Activated CD4-positive, alpha-beta memory T cell treated with anti-CD3 and anti-CD28 coated beads, Interleukin-2, amount 10 ng/mL, durations not matched to agents 7 days and 5 days (primary cell): ENCODE results near the gene ZFYVE28. TPM values are rescaled to one million over a fixed set of nuclear protein-coding genes. Genes with fewer than 3 reads are reported as not detected.

Experiments used
- CTCF ChIA-PET: fragments of 350-600 bp; sonication (Branson Sonifier 250); formaldehyde crosslinking; loops from one replicate; lab custom pipeline; 2021; ENCODE audit warnings: antibody characterized with exemption, inconsistent platforms; lab: Charles Lee
- POLR2A ChIA-PET: fragments of 350-600 bp; sonication (Branson Sonifier 250); formaldehyde crosslinking; loops from one replicate; lab custom pipeline; 2021; ENCODE audit warnings: antibody characterized with exemption; lab: Charles Lee
- DNase-seq: peaks from one replicate; pipeline ENCODE4 v3.0.0-alpha.2; 2020
- H3K27ac Mint-ChIP-seq: one replicate; pipeline ENCODE4 v1.8.0; 2021; ENCODE audit warnings: mild to moderate bottlenecking, mixed read lengths
- H3K27me3 Mint-ChIP-seq: one replicate; pipeline ENCODE4 v1.8.0; 2021; ENCODE audit warnings: mixed read lengths
- H3K36me3 Mint-ChIP-seq: one replicate; pipeline ENCODE4 v1.8.0; 2021; ENCODE audit warnings: low read depth, mixed read lengths
- H3K4me1 Mint-ChIP-seq: one replicate; pipeline ENCODE4 v1.8.0; 2021; ENCODE audit warnings: mixed read lengths
- H3K4me3 Mint-ChIP-seq: one replicate; pipeline ENCODE4 v1.8.0; 2021; ENCODE audit warnings: mild to moderate bottlenecking, mixed read lengths
- H3K9me3 Mint-ChIP-seq: one replicate; pipeline ENCODE4 v1.8.0; 2021; ENCODE audit warnings: mixed read lengths
- total RNA-seq, 2 experiments: library from RNA; stranded (reverse); gene quantifications; one replicate each; pipeline ENCODE4 v1.2.3, GENCODE V29; 2021

Gene ZFYVE28
- total RNA-seq, 2 experiments from 2014 or later, result 38.9 to 40.1 TPM

DNA sequence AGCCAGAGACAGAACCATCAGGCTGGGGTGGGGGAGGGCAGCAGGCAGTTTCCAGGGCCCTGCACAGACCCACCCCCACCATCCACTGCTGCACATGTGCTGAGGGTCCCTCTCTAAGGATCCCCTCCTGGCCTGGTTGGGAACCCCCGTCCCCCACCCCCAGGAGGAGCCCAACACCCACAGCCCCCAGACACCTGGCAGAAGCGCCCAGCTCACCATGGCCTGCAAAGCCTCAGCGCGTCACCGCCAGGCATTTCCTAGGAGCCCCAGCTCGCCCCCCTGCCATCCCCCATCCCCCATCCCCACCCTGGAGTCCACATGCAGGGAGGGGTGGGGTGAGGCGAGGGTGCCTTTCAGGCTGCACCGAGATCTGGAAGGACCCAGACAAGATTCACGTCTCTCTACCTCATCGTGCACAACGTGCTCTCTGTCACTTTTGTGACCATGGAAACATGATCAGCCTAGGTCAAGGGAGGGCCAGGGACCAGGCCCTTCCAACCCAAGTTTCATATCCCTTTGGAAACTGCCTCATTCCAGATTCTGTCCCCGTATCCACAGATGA, 165.8 kb downstream of the ZFYVE28 start:
- H3K27ac Mint-ChIP-seq, result no peak overlapping the region
- peak; percentile 9 for DNase-seq
- ChIA-PET CTCF (no interaction called here), POLR2A (no interaction called here)
- no peaks in the 10 kb centered on the region for H3K9me3 Mint-ChIP-seq
- H3K4me1 Mint-ChIP-seq, result no peaks in the 10 kb centered on the region
- H3K36me3 Mint-ChIP-seq, result no peaks in the 10 kb centered on the region
- H3K27me3 Mint-ChIP-seq, result no peaks in the 10 kb centered on the region
- H3K4me3 Mint-ChIP-seq, result no peak overlapping the region

DNA sequence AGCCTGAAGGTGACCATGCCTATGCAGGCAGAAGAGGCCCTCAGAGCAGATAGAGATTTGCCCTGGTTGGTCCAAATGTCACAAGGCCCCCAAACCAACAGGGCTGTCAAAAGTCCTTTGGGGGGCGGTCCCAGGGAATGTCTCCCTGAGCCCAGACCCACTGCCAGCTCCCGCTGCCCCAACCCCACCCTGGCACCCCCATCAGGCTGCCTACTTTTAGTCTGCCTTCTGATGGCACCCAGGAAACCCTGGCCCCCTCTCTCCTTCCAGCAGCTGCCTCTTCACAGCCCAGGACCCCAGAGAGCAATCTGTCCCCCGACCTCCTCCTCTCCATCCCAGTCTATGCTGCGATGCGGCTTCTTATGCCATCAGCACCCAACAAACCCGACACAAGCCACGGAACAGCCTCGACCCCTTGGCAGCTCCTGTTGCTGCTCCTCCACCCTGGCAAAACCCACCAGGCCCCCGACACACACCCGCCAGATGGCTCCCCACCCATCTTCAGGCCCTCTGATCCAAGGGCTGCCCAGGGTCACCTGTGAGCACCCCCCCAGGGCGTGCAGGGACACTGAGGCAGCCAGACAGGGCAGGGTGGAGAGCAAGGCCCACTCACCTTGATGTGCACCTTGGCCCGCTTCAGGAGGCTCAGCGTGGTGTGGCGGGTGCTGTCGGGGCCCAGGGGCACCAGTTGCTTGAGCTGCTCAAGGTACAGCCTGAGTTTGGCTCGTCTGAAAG, 166.5 kb downstream of the ZFYVE28 start:
- Mint-ChIP-seq H3K36me3 (no peaks in the 10 kb centered on the region), H3K27ac (no peak overlapping the region), H3K4me3 (no peak overlapping the region), H3K4me1 (no peaks in the 10 kb centered on the region), H3K27me3 (no peaks in the 10 kb centered on the region), H3K9me3 (no peaks in the 10 kb centered on the region)
- ChIA-PET POLR2A (interaction anchor here (2.1 kb wide), 1 partner anchor 11 kb away, joined by 11 read pairs; the partner anchor contains the start of genes HAUS3 and POLN), CTCF (no interaction called here)
- DNase-seq, result peak; percentile 14

DNA sequence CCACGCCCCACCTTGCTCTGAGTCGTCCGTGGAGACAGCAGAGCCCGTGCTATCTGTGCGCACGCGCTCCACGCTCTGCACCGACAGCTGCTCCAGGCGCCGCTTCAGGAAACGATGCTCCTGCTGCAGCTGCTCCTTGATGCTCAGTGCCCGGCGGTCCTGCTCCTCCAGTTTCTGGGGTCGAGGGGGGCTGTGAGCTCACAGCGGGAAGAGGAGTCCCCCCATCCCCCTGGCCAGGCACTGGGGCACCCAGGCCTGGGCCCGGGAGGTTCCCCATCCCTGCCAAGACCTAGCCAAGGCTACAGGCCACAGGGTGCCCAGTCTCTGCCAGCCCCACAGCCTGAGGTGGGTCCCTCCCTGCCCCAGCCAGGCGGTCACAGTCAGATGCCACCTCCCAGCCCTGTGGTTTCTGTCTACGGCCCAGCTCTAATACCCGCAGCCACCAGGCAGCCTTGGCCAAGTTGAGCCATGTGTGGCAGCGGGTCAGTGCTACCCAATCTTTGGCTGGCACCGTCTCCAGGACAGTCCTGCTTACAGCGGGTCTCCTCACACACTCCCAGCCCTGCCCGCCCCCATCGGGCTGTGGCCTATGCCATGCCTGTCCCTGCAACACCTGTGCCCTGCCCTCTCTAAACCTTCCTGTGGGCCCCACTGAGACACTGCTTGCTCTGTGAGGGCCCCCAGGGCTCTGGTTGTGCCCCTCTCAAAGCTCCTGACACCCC, 167.2 kb downstream of the ZFYVE28 start:
- Mint-ChIP-seq H3K36me3 (no peaks in the 10 kb centered on the region), H3K27me3 (no peaks in the 10 kb centered on the region), H3K27ac (no peak overlapping the region), H3K4me1 (no peaks in the 10 kb centered on the region), H3K4me3 (no peak overlapping the region), H3K9me3 (no peaks in the 10 kb centered on the region)
- ChIA-PET CTCF (no interaction called here), POLR2A (interaction anchor here (0.6 to 2.1 kb wide), 2 partner anchors 10 to 164 kb away, joined by 3 to 11 read pairs; partner anchors contain the start of genes HAUS3 and POLN)
- DNase-seq, result peak; percentile 12

DNA sequence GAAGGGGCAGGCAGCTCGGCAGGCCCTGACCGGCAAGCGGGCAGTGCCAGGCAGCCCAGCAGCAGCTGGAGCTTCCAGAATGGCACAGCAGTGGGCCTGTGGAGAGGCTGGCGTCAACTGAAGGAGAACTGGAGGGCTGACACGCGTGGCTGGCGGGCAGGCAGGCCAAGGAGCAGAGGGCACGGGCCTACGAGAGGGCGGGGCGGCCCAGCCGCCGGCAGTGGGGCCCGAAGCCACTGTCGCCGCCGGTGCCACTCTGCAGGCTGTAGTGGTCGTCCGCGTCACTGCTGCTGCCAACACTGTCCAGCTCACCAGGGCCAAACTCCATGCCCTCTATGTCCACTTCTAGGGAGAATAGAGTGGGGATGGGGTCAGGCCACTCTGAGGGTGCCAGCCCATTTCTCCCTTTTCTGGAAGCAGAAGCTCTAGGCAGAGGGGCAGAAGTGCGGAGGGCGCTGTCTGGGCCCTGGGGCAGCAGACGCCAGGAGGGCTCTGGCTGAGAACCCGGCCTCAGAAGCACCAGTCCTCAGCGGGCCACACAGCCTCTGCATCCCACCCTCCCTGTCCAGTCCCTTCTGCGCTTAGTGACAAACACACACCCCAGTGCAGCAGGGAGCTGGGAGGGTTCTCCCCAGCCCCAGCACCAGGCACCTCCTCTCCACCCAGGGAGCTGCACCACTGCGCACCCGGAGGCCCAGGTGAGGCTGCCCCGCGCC, 167.9 kb downstream of the ZFYVE28 start:
- H3K27me3 Mint-ChIP-seq, result no peaks in the 10 kb centered on the region
- H3K9me3 Mint-ChIP-seq, result no peaks in the 10 kb centered on the region
- POLR2A ChIA-PET, result interaction anchor here (0.6 to 2.1 kb wide), 2 partner anchors 9 to 165 kb away, joined by 3 to 11 read pairs; partner anchors contain the start of genes HAUS3 and POLN
- no peak overlapping the region for H3K27ac Mint-ChIP-seq
- DNase-seq, result peak; percentile 15
- CTCF ChIA-PET, result no interaction called here
- H3K4me3 Mint-ChIP-seq, result no peak overlapping the region
- no peaks in the 10 kb centered on the region for H3K4me1 Mint-ChIP-seq
- H3K36me3 Mint-ChIP-seq, result no peaks in the 10 kb centered on the region

DNA sequence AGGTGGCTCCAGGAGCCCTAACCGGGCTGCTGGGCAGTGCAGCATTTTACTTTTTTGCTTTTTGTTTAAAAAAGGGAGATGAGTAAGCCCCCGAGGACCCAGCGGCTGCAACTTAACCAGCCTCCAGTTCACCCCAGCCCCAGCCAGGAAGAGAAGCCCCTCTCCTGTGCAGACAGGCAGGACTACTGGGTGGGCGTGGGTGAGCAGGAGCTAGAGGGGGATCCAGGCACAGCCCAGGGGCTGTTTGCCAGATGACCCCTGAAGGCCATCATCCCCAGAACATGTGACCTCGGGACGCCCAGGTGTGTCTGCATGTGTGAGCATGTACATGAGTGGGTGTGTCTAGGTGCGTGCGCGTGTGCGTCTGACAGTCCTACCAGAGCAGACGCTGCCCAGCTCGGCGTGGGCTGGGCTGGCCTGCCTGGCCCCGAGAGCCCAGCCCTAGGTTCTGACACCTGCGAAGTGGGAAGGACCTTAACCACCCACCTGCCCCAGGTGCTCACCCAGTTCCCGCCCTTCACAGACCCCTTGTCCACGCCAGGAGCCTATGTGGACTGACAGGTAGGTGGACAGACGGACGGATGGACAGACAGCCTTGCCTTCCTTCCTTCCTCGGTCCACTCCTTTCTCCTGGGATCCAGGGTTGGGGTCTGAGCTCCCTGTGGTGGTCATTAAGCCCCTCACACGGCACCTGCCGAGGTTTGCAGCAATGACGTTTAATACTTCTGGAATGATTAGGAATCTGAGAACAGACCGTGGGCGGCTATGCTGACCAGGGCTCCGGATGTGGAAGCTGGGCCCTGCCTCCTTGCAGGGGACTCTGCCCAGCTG, 168.7 kb downstream of the ZFYVE28 start:
- Mint-ChIP-seq H3K4me3 (no peak overlapping the region), H3K27ac (no peak overlapping the region), H3K27me3 (no peaks in the 10 kb centered on the region), H3K9me3 (no peaks in the 10 kb centered on the region), H3K4me1 (peaks cover 6% of the 10 kb centered on the region), H3K36me3 (no peaks in the 10 kb centered on the region)
- CTCF ChIA-PET, result no interaction called here
- POLR2A ChIA-PET, result interaction anchor here (0.6 to 2.1 kb wide), 2 partner anchors 9 to 14 kb away, joined by 4 to 11 read pairs; partner anchors contain the start of genes HAUS3 and POLN
- DNase-seq, result peak; percentile 11

DNA sequence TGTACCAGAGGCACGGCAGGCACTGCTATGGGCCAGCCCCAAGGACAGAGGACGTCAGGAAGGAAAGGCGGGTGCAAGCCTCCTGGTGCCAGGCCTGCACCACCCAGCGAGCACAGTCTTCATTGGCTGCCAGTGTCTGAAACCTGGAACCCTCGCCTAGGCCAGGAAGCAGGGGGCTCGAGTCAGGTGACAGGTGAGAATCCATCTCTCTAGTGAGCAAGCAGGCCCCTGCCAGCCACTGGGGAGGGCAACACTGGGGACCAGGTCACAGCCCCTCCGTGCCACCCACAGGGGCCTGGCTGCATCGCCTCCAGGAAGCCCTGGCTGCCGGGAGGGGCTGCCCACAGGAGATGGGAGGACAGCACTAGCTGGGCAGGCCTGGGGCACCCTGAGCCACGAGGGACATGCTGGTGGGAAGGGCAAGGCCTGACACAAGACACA, 169.6 kb downstream of the ZFYVE28 start:
- no peaks in the 10 kb centered on the region for H3K36me3 Mint-ChIP-seq
- H3K9me3 Mint-ChIP-seq, result no peaks in the 10 kb centered on the region
- H3K27ac Mint-ChIP-seq, result no peak overlapping the region
- ChIA-PET CTCF (no interaction called here), POLR2A (interaction anchor here (0.6 kb wide), 1 partner anchor 15 kb away, joined by 4 read pairs; no protein-coding TSS in a partner anchor)
- H3K27me3 Mint-ChIP-seq, result no peaks in the 10 kb centered on the region
- peaks cover 11% of the 10 kb centered on the region for H3K4me1 Mint-ChIP-seq
- H3K4me3 Mint-ChIP-seq, result no peak overlapping the region
- peak; percentile 15 for DNase-seq

DNA sequence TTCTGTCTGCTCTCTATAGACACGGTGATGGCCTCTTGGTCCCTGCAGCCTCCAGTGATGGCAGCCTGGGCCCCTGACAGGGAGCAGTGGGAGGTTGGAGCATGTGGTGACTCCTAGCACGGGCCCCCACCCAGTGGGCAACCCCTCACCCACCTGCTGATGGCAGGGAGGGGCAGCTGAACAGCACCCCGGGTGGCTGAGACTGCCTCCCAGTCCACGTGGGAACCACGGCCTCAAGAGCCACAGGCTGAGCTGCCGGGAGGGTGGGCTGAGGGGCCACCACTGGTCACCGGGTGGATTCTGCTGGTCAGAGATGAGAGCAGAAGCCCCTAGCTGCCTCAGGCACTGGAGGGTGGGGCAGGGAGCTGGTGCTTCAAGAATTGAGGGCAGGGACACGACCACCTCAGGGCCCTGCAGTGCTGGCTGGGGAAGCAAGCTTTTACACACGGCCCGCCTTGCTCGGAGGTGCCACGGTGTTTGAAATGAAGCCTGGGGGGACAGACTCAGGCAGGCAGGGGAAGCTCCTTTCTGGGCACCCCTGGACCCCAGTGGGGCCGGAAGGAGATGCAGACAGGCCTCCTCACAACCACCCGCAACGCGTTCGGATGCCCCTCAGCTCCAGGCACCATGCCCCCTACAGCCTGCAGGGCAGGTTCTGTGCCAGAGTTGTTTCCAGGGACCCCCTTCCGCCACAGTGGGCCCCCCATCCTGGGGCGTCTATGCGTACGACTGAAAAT, 170.2 kb downstream of the ZFYVE28 start:
- Mint-ChIP-seq H3K9me3 (no peaks in the 10 kb centered on the region), H3K27ac (no peak overlapping the region), H3K4me1 (peaks cover 17% of the 10 kb centered on the region), H3K4me3 (no peak overlapping the region), H3K27me3 (no peaks in the 10 kb centered on the region), H3K36me3 (no peaks in the 10 kb centered on the region)
- ChIA-PET CTCF (no interaction called here), POLR2A (no interaction called here)
- DNase-seq, result peak; percentile 14

DNA sequence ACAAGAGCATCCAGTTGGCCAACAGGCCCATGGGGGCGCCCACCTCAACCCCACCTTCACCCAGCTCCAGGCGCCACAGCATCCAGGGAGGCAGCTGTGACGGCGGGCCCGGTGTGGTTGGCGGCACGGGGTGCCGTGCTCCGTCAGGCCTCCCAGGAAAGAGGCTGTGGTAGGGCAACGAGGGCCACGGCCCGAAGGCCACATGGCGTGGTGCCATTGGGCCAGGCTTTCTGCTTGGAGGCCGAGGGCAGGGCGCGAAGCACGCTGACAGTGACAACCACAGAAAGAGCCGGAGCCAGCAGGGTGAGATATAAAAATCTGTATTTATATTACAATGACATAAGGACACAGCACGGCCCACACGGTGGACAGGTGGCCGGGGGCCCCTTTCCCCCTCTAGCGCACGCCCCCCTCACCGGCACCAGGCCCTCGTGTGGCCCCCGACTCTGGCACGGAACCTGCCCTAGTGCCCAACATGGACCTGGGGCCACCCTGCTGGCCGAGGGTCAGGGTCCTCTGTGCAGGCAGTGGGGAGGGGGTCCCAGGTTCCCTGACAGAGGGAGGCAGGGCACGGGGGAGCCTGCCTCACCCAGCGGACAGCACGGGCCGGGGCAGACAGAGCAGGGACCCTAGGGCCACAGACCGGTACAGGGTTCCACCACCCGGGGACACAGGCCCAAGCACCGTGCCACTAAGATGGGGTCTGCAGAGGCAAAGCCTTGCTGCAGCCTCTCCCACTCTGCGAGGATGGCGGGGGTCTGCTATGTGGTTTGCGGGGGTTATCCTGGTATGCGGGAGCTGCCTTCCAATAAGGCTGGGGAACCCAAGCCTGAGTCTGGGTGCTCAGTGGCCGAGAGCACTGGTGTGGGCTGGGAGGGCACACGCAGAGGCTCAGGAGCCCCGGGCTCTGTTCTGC, 171.1 kb downstream of the ZFYVE28 start:
- ChIA-PET POLR2A (no interaction called here), CTCF (no interaction called here)
- peaks cover 19% of the 10 kb centered on the region for H3K4me1 Mint-ChIP-seq
- H3K27me3 Mint-ChIP-seq, result no peaks in the 10 kb centered on the region
- no peak overlapping the region for H3K27ac Mint-ChIP-seq
- no peaks in the 10 kb centered on the region for H3K36me3 Mint-ChIP-seq
- H3K9me3 Mint-ChIP-seq, result no peaks in the 10 kb centered on the region
- no peak overlapping the region for H3K4me3 Mint-ChIP-seq
- DNase-seq, result peak; percentile 15

DNA sequence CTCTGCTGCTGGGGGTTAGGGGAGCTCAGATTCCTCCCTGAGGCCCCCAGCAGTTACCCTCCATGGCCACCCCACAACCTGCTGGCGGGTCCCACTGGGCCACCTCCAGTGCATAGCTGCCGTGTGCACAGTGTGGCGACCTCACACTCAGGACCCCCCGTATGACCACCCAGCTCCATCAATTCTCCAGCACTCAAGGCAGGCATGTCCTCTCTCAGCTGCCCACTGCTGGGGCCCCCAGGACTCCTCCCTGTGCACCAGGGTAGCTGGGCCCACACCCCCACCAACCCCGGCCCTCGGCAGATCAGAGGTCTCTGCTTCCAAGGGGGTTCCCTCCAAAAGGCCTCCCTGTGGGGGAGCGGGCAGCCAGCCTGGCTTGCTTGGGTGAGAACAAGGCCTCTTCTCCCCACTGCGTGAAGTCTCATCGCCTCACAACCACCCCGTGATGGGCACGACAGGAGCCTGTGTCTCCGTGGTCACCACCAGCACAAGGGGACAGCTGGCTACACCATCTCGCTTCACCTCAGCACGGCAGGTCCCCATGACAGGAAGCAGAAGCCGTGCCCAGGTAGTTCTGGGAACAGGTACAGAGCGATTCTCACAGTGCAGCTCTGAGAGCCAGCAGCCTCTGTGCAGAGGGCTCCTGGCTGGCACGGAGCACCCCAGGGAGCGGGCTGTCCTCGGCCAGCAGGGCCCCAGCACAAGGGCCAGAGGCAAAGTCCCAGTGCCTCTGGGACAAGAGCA, 171.9 kb downstream of the ZFYVE28 start:
- peak; percentile 14 for DNase-seq

DNA sequence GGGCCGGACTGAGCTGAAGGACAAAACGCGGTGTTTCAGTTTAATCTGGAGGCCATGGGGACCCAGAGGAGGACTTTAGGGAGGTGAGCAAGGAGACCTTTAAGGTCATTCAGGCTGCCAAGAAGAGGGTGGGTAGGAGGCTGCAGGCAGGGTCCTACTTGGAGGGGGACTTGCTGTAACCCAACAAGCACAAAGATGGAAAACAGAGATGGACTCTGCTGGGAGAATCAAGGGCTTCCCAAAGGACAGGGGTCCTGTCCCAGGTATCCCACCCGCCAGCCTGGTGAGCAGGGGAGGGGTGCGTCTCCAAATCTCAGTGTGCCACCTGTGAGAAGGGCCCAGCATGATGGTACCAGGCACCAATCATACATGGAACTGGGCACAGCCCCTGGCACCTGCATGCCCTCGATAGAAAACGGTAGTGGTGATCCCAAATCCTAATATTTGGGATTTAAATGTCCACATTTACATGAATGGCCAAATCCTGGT, 172.6 kb downstream of the ZFYVE28 start:
- Mint-ChIP-seq H3K9me3 (no peaks in the 10 kb centered on the region), H3K36me3 (peaks cover 8% of the 10 kb centered on the region), H3K27me3 (no peaks in the 10 kb centered on the region), H3K27ac (no peak overlapping the region), H3K4me1 (peaks cover 26% of the 10 kb centered on the region), H3K4me3 (no peak overlapping the region)
- ChIA-PET CTCF (interaction anchor here (1.3 kb wide), 1 partner anchor 196 kb away, joined by 3 read pairs; no protein-coding TSS in a partner anchor), POLR2A (no interaction called here)
- peak; percentile 11 for DNase-seq

More for the DNA sequence above, 171.9 kb downstream of the ZFYVE28 start:
- Mint-ChIP-seq H3K36me3 (peaks cover under 1% of the 10 kb centered on the region), H3K9me3 (no peaks in the 10 kb centered on the region), H3K27ac (no peak overlapping the region), H3K4me3 (no peak overlapping the region), H3K27me3 (no peaks in the 10 kb centered on the region), H3K4me1 (peaks cover 24% of the 10 kb centered on the region)
- ChIA-PET POLR2A (no interaction called here), CTCF (interaction anchor here (1.3 kb wide), 1 partner anchor 195 kb away, joined by 3 read pairs; no protein-coding TSS in a partner anchor)
